ENCODE data around the gene KCNK13. TPM values are rescaled to one million over a fixed set of nuclear protein-coding genes. Genes with fewer than 3 reads are reported as not detected.

Gene KCNK13
- total RNA-seq, 1 experiment from 2014 or later = 0.17 TPM

DNA sequence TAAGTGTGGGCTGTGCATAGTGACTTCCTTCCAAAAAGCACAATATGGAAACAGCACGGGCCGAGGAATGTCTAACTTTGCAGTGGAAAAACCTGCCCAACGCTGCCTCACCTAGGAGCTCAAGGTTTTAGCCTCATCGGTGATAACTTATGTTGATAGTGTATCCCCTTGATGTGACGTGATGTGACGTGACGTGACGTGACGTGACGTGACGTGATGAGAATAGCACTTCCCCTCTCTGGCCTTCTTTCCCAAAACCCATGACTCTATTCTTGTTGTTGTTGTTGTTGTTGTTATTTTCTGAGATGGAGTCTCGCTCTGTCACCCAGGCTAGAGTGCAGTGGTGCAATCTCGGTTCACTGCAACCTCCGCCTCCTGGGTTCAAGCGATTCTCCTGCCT lies 64.5 kb downstream of the KCNK13 start:
- Mint-ChIP-seq H3K9me3 (no peaks in the 10 kb centered on the region), H3K36me3 (no peaks in the 10 kb centered on the region), H3K4me3 (no peak overlapping the region), H3K27me3 (ENCODE audit: low read depth) (peaks cover 2% of the 10 kb centered on the region; the same call in 1 of the 2 replicates), H3K27ac (no peak overlapping the region), H3K4me1 (no peaks in the 10 kb centered on the region)
- POLR2A ChIA-PET = no interaction called here
- CTCF ChIA-PET = no interaction called here
- DNase-seq (ENCODE audit: low spot score) (no peak), ATAC-seq (no peak)
- TF ChIP-seq, protein P1, sequence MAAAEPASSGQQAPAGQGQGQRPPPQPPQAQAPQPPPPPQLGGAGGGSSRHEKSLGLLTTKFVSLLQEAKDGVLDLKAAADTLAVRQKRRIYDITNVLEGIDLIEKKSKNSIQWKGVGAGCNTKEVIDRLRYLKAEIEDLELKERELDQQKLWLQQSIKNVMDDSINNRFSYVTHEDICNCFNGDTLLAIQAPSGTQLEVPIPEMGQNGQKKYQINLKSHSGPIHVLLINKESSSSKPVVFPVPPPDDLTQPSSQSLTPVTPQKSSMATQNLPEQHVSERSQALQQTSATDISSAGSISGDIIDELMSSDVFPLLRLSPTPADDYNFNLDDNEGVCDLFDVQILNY (CRISPR knock-in tag; IDR thresholded peaks at IDR 0.05) = no peak
- TF ChIP-seq ZNF263 (CRISPR knock-in tag; IDR thresholded peaks at IDR 0.05; ENCODE audit: low read depth) (no peak), FOXJ3 (CRISPR knock-in tag; IDR thresholded peaks at IDR 0.05; ENCODE audit: borderline replicate concordance) (no peak), IRF2 (CRISPR knock-in tag; IDR thresholded peaks at IDR 0.05; ENCODE audit: borderline replicate concordance, low read depth) (no peak), ZNF423 (CRISPR knock-in tag; IDR thresholded peaks at IDR 0.05) (no peak), TEAD4 (CRISPR knock-in tag; IDR thresholded peaks at IDR 0.05) (no peak), USF2 (CRISPR knock-in tag; IDR thresholded peaks at IDR 0.05) (no peak), ZNF138 (CRISPR knock-in tag; conservative IDR thresholded peaks at IDR 0.05) (no peak), ATF6 (CRISPR knock-in tag; IDR thresholded peaks at IDR 0.05) (no peak), ZBTB21 (CRISPR knock-in tag; IDR thresholded peaks at IDR 0.05; ENCODE audit: borderline replicate concordance) (no peak), GTF2I (CRISPR knock-in tag; conservative IDR thresholded peaks at IDR 0.05) (no peak)

GRCh38 chr14:90132821-90133570 lies 71.2 kb downstream of the KCNK13 start:
- Mint-ChIP-seq H3K27me3 (ENCODE audit: low read depth) (peaks cover 2% of the 10 kb centered on the region; the same call in 1 of the 2 replicates), H3K4me1 (no peaks in the 10 kb centered on the region), H3K27ac (no peak overlapping the region), H3K9me3 (no peaks in the 10 kb centered on the region), H3K36me3 (no peaks in the 10 kb centered on the region), H3K4me3 (no peak overlapping the region)
- ATAC-seq (no peak), DNase-seq (ENCODE audit: low spot score) (no peak)
- ChIA-PET POLR2A (no interaction called here), CTCF (interaction anchor here (0.6 to 1.9 kb wide), 3 partner anchors 23 to 633 kb away, joined by 3 to 4 read pairs (median 3); no protein-coding TSS in a partner anchor)
- TF ChIP-seq NFYB (CRISPR knock-in tag; conservative IDR thresholded peaks at IDR 0.05; ENCODE audit: low read depth) (no peak), ZNF671 (CRISPR knock-in tag; IDR thresholded peaks at IDR 0.05) (no peak), SMAD3 (CRISPR knock-in tag; IDR thresholded peaks at IDR 0.05; ENCODE audit: borderline replicate concordance) (no peak), NR1H2 (CRISPR knock-in tag; IDR thresholded peaks at IDR 0.05) (no peak), PRRX2 (CRISPR knock-in tag; IDR thresholded peaks at IDR 0.05) (no peak), MXD4 (CRISPR knock-in tag; IDR thresholded peaks at IDR 0.05; ENCODE audit: borderline replicate concordance) (no peak)

DNA sequence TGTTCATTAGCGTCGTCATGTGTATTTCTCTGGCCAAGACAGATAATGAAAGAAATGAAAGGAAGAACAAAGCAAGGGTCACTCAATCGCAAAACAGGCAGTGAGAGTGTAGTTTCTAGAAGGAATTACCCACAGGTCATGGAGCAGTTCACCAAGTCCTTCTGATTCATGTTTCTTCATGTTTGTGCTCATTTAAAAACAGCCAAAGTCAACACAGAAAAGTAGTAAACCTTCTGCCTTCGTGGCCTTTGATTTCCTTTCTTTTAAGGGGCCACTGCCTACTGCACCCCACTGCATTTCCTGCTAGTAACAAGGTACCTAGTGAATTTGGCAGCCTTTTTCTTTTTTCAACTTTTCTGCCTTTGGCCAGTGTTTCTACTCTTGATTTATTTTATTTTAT lies 75.1 kb downstream of the KCNK13 start:
- Mint-ChIP-seq H3K4me3 (no peak overlapping the region), H3K36me3 (no peaks in the 10 kb centered on the region), H3K4me1 (peaks cover 14% of the 10 kb centered on the region), H3K9me3 (no peaks in the 10 kb centered on the region), H3K27me3 (ENCODE audit: low read depth) (peaks cover 9% of the 10 kb centered on the region), H3K27ac (no peak overlapping the region)
- CTCF ChIA-PET = no interaction called here
- POLR2A ChIA-PET = no interaction called here
- no peak for DNase-seq (ENCODE audit: low spot score)
- no peak for ATAC-seq
- no peak for TF ChIP-seq ZNF219 (CRISPR knock-in tag; IDR thresholded peaks at IDR 0.05; ENCODE audit: borderline replicate concordance)
- no peak for TF ChIP-seq EMX1 (CRISPR knock-in tag; IDR thresholded peaks at IDR 0.05)
- no peak for TF ChIP-seq FOXJ3 (CRISPR knock-in tag; IDR thresholded peaks at IDR 0.05; ENCODE audit: borderline replicate concordance)
- TF ChIP-seq CREM (CRISPR knock-in tag; IDR thresholded peaks at IDR 0.05) = no peak
- TF ChIP-seq CTCF (IDR thresholded peaks at IDR 0.05) = no peak
- TF ChIP-seq NFATC4 (CRISPR knock-in tag; IDR thresholded peaks at IDR 0.05) = no peak
- no peak for TF ChIP-seq IRF1 (CRISPR knock-in tag; IDR thresholded peaks at IDR 0.05)
- TF ChIP-seq NR3C1 (CRISPR knock-in tag; conservative IDR thresholded peaks at IDR 0.05; ENCODE audit: low read depth) = no peak
- TF ChIP-seq ESRRA (CRISPR knock-in tag; IDR thresholded peaks at IDR 0.05; ENCODE audit: borderline replicate concordance) = no peak
- TF ChIP-seq, protein P2, sequence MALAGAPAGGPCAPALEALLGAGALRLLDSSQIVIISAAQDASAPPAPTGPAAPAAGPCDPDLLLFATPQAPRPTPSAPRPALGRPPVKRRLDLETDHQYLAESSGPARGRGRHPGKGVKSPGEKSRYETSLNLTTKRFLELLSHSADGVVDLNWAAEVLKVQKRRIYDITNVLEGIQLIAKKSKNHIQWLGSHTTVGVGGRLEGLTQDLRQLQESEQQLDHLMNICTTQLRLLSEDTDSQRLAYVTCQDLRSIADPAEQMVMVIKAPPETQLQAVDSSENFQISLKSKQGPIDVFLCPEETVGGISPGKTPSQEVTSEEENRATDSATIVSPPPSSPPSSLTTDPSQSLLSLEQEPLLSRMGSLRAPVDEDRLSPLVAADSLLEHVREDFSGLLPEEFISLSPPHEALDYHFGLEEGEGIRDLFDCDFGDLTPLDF (CRISPR knock-in tag; IDR thresholded peaks at IDR 0.05) = no peak
- TF ChIP-seq KAT7 (CRISPR knock-in tag; IDR thresholded peaks at IDR 0.05; ENCODE audit: borderline replicate concordance) = no peak
